OCI-LY1 (cell line): ENCODE results near the gene LSM10.

ENCODE experiments used
- H2AFZ ChIP-seq: fragments of 200-600 bp; sonication (generic), shearing (Covaris generic); 2 replicates; pipeline ENCODE4 v1.6.0; 2014; ENCODE audit warnings: antibody characterized with exemption, mild to moderate bottlenecking, low read length
- H3F3A ChIP-seq: fragments of 200-600 bp; sonication (generic), shearing (Covaris generic); 2 replicates; pipeline ENCODE4 v1.6.0; 2014; ENCODE audit warnings: mild to moderate bottlenecking, antibody characterized with exemption, low read length, moderate library complexity; ENCODE audit not compliant: insufficient read depth
- H3K27ac ChIP-seq: fragments of 200-600 bp; sonication (generic); 2 replicates; pipeline ENCODE4 v1.5.1; 2014; ENCODE audit warnings: low read length, mixed run types, mild to moderate bottlenecking, low read depth; ENCODE audit not compliant: poor library complexity, severe bottlenecking
- H3K27me3 ChIP-seq: fragments of 200-600 bp; sonication (generic); 2 replicates; pipeline ENCODE4 v1.6.0; 2014; ENCODE audit warnings: antibody characterized with exemption, mild to moderate bottlenecking, low read length, moderate library complexity; ENCODE audit not compliant: insufficient read depth
- H3K36me3 ChIP-seq: fragments of 200-600 bp; sonication (generic); 2 replicates; pipeline ENCODE4 v1.6.1; 2014; ENCODE audit warnings: mild to moderate bottlenecking, antibody characterized with exemption, low read length, moderate library complexity, mixed read lengths; ENCODE audit not compliant: insufficient read depth
- H3K4me1 ChIP-seq: fragments of 200-600 bp; sonication (generic); 2 replicates; pipeline ENCODE4 v1.5.1; 2014; ENCODE audit warnings: mild to moderate bottlenecking, low read length, moderate library complexity; ENCODE audit not compliant: insufficient read depth, severe bottlenecking
- H3K4me2 ChIP-seq: fragments of 200-600 bp; sonication (generic), shearing (Covaris generic); 2 replicates; pipeline ENCODE4 v1.6.1; 2014; ENCODE audit warnings: low read length
- H3K4me3 ChIP-seq: fragments of 200-600 bp; sonication (generic); 2 replicates; pipeline ENCODE4 v1.5.1; 2014; ENCODE audit warnings: low read length, low read depth, mild to moderate bottlenecking, mixed read lengths; ENCODE audit not compliant: poor library complexity, severe bottlenecking
- H3K79me2 ChIP-seq: fragments of 200-600 bp; shearing (Covaris generic); 2 replicates; pipeline ENCODE4 v1.6.1; 2016; ENCODE audit warnings: mixed run types, low read length, mixed read lengths; ENCODE audit not compliant: insufficient read depth
- H3K9ac ChIP-seq: fragments of 200-600 bp; sonication (generic), shearing (Covaris generic); 2 replicates; pipeline ENCODE4 v1.6.1; 2014; ENCODE audit warnings: mild to moderate bottlenecking, low read length, mixed read lengths
- H3K9me2 ChIP-seq: fragments of 200-600 bp; sonication (generic), shearing (Covaris generic); 2 replicates; pipeline ENCODE4 v1.6.1; 2014; ENCODE audit warnings: low read depth, mild to moderate bottlenecking, low read length, mixed read lengths
- H3K9me3 ChIP-seq: fragments of 200-600 bp; shearing (Covaris generic); 2 replicates; pipeline ENCODE4 v1.6.1; 2014; ENCODE audit warnings: low read length, mixed read lengths
- H4K20me1 ChIP-seq: fragments of 200-600 bp; sonication (generic), shearing (Covaris generic); 2 replicates; pipeline ENCODE4 v1.6.0; 2016; ENCODE audit warnings: mild to moderate bottlenecking, low read length; ENCODE audit not compliant: insufficient read depth
- EZH2 ChIP-seq: fragments of 200-600 bp; sonication (generic), shearing (Covaris generic); IDR thresholded peaks from 2 replicates; pipeline ENCODE4 v1.8.0; 2017; ENCODE audit warnings: borderline replicate concordance, mixed run types, mild to moderate bottlenecking, antibody characterized with exemption, low read length, moderate library complexity, mixed read lengths
- TF ChIP-seq, protein P1 (sequence below): fragments of 200-600 bp; sonication (generic), shearing (Covaris generic); IDR thresholded peaks from 2 replicates; pipeline ENCODE4 v1.5.1; 2017; ENCODE audit warnings: mild to moderate bottlenecking, antibody characterized with exemption, low read length, moderate library complexity, mixed read lengths

The LSM10 gene

DNA sequence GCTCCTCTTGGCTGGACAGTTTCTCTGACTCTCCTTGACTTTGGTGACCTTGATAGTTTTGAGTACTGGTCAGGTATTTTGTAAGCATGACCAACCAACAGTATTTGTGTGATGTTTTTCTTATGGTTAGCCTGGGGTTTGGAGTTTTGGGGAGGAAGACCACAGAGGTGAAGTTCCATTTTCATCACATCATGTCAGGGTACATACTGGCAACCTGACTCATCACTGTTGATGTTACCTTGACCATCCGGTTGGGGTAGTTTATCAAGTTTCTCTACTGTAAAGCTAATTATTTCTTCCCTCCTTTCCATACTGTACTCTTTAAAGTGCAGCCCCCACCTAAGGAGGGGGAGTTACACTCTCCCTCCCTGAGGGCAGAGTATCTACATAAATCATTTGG, 39.1 kb upstream of the LSM10 start:
- no peaks in the 10 kb centered on the region for H3K4me1 ChIP-seq
- TF ChIP-seq, protein P1, sequence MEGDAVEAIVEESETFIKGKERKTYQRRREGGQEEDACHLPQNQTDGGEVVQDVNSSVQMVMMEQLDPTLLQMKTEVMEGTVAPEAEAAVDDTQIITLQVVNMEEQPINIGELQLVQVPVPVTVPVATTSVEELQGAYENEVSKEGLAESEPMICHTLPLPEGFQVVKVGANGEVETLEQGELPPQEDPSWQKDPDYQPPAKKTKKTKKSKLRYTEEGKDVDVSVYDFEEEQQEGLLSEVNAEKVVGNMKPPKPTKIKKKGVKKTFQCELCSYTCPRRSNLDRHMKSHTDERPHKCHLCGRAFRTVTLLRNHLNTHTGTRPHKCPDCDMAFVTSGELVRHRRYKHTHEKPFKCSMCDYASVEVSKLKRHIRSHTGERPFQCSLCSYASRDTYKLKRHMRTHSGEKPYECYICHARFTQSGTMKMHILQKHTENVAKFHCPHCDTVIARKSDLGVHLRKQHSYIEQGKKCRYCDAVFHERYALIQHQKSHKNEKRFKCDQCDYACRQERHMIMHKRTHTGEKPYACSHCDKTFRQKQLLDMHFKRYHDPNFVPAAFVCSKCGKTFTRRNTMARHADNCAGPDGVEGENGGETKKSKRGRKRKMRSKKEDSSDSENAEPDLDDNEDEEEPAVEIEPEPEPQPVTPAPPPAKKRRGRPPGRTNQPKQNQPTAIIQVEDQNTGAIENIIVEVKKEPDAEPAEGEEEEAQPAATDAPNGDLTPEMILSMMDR, result no peak
- no peak for TF ChIP-seq EZH2
- no peaks in the 10 kb centered on the region for H3F3A ChIP-seq
- H3K27me3 ChIP-seq, result no peaks in the 10 kb centered on the region
- H3K79me2 ChIP-seq, result no peaks in the 10 kb centered on the region
- no peak overlapping the region for H3K4me2 ChIP-seq
- H3K9ac ChIP-seq, result no peak overlapping the region
- H4K20me1 ChIP-seq, result no peaks in the 10 kb centered on the region
- no peak overlapping the region for H2AFZ ChIP-seq
- H3K4me3 ChIP-seq, result no peak overlapping the region
- no peaks in the 10 kb centered on the region for H3K9me3 ChIP-seq
- no peaks in the 10 kb centered on the region for H3K9me2 ChIP-seq
- H3K27ac ChIP-seq, result no peak overlapping the region
- H3K36me3 ChIP-seq, result no peaks in the 10 kb centered on the region

DNA sequence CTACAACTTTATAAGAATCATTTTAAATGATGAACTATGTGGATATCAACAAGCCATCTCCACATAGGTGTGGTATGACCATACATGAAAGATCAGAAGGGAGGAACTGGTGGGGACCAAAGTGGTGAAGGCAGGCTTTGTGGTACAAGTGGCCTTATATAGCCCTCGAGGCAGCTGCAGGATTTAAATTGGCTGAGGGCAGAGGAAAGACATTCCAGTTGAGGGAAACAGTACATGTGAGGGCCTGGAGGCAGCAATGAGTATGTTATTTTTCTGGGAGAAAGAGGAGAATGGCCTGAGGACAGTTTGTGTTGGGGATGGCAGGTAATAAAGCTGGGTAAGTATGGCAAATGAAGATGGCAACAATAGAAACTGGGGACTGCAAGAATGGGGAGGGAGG, 35.4 kb upstream of the LSM10 start:
- H3K4me2 ChIP-seq, result no peak overlapping the region
- no peak overlapping the region for H3K4me3 ChIP-seq
- no peaks in the 10 kb centered on the region for H4K20me1 ChIP-seq
- no peak overlapping the region for H3K9ac ChIP-seq
- no peaks in the 10 kb centered on the region for H3F3A ChIP-seq
- H3K27me3 ChIP-seq, result no peaks in the 10 kb centered on the region
- no peak for TF ChIP-seq EZH2
- TF ChIP-seq, protein P1, result no peak
- H3K27ac ChIP-seq, result no peak overlapping the region
- no peaks in the 10 kb centered on the region for H3K9me2 ChIP-seq
- H3K9me3 ChIP-seq, result no peaks in the 10 kb centered on the region
- no peaks in the 10 kb centered on the region for H3K36me3 ChIP-seq
- no peaks in the 10 kb centered on the region for H3K4me1 ChIP-seq
- H3K79me2 ChIP-seq, result no peaks in the 10 kb centered on the region
- no peak overlapping the region for H2AFZ ChIP-seq

DNA sequence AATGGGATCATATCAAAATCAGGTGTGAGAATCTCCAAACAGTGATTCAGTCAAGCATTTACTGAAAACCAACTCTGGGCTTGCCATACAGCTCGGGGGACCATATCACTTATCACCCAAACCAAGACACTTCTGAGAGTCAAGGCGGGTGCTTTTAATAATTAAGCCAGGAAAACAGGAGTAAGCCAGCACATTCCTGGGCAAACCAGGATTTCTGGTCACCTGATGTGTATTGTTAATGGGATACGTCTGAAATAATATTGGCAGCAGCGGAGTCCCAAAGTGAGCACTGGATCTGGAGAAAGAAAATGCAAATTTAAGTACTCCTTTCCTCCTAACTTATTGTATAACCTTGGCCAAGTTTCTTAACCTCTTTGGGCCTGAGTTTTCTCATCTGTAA, 34.9 kb upstream of the LSM10 start:
- no peaks in the 10 kb centered on the region for H3F3A ChIP-seq
- H3K9ac ChIP-seq, result no peak overlapping the region
- H3K27ac ChIP-seq, result no peak overlapping the region
- H3K4me2 ChIP-seq, result no peak overlapping the region
- no peaks in the 10 kb centered on the region for H3K36me3 ChIP-seq
- TF ChIP-seq, protein P1, result no peak
- no peak for TF ChIP-seq EZH2
- no peak overlapping the region for H2AFZ ChIP-seq
- H3K4me3 ChIP-seq, result no peak overlapping the region
- H3K9me3 ChIP-seq, result no peaks in the 10 kb centered on the region
- H3K9me2 ChIP-seq, result no peaks in the 10 kb centered on the region
- H3K27me3 ChIP-seq, result no peaks in the 10 kb centered on the region
- H3K4me1 ChIP-seq, result no peaks in the 10 kb centered on the region
- H3K79me2 ChIP-seq, result no peaks in the 10 kb centered on the region
- no peaks in the 10 kb centered on the region for H4K20me1 ChIP-seq
